PC-3 (cell line): Measurements from ENCODE around the gene SERPINC1.

Source experiments
- CTCF ChIP-seq: fragments of 300-600 bp; sonication (generic); conservative IDR thresholded peaks from 2 replicates; pipeline ENCODE4 v1.5.1; 2017; ENCODE audit warnings: antibody characterized with exemption, low read depth, mild to moderate bottlenecking, low read length
- EZH2 ChIP-seq: fragments of 300-600 bp; sonication (generic); IDR thresholded peaks from one replicate; pipeline ENCODE4 v1.6.1; 2017; ENCODE audit warnings: antibody characterized with exemption, mild to moderate bottlenecking, low read length; ENCODE audit not compliant: unreplicated experiment

- TF ChIP-seq EZH2 (no peak), CTCF (no peak)
Measured at GRCh38 chr1:173870252-173871075, 46.7 kb downstream of the SERPINC1 start.
